Measurements from ENCODE around the gene NRXN3. TPM values are rescaled to one million over a fixed set of nuclear protein-coding genes. Genes with fewer than 3 reads are reported as not detected.

NRXN3 gene
- total and polyA plus RNA-seq, 8 donors: 0.29 to 41.1 (median 9.1) TPM

DNA sequence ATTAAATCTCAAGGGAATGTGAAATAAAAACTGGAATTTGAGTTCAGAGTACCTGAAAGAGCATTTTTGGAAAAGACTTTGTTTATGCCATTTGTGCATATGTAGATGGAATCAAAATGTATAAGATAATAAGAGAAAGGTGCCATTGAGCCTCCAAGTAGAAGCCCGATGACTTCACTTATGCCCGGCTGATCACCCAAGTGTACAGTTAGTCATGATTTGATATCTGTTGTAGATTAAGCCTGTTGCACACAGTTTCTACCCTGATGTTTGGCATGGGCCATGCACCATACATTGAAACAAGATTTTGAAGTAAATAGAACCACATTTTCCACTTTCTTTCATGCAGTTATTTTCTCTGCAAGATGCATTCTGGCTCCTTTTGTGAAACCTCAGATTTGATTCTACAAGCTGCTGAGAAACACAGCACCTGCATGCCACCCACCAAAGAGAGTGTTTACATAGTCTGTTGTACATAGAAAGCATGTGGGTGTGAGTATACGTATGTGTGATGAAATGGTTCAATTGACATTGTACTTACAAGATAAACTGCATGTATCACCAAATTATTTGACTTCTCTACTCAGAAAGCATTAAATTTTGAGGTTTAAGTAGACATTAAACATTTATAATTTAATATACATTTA is 1268.6 kb downstream of the NRXN3 start:
- TF ChIP-seq, protein P1, sequence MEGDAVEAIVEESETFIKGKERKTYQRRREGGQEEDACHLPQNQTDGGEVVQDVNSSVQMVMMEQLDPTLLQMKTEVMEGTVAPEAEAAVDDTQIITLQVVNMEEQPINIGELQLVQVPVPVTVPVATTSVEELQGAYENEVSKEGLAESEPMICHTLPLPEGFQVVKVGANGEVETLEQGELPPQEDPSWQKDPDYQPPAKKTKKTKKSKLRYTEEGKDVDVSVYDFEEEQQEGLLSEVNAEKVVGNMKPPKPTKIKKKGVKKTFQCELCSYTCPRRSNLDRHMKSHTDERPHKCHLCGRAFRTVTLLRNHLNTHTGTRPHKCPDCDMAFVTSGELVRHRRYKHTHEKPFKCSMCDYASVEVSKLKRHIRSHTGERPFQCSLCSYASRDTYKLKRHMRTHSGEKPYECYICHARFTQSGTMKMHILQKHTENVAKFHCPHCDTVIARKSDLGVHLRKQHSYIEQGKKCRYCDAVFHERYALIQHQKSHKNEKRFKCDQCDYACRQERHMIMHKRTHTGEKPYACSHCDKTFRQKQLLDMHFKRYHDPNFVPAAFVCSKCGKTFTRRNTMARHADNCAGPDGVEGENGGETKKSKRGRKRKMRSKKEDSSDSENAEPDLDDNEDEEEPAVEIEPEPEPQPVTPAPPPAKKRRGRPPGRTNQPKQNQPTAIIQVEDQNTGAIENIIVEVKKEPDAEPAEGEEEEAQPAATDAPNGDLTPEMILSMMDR (IDR thresholded peaks at IDR 0.05): no peak
- TF ChIP-seq POLR2A (IDR thresholded peaks at IDR 0.05): no peak
- no peak for TF ChIP-seq POLR2AphosphoS5 (IDR thresholded peaks at IDR 0.05)
- TF ChIP-seq EP300 (IDR thresholded peaks at IDR 0.05): no peak
- Histone ChIP-seq H3K36me3 (no peaks in the 10 kb centered on the region), H3K9me3 (no peaks in the 10 kb centered on the region), H3K4me3 (no peak overlapping the region), H3K27me3 (no peaks in the 10 kb centered on the region), H3K4me1 (peaks cover 0 to 14% (median 5%) of the 10 kb centered on the region in 4 donors), H3K27ac (no peak overlapping the region)
- 49 to 61% (median 54%) methylated on average over 3 of the region's 3 CpGs for WGBS, 5 donors
- DNase-seq: peak in 1 of 2 donors; percentile 23
- intact Hi-C loops (cut with DNase I; ENCODE audit: low total_unique reads): no loop called here

DNA sequence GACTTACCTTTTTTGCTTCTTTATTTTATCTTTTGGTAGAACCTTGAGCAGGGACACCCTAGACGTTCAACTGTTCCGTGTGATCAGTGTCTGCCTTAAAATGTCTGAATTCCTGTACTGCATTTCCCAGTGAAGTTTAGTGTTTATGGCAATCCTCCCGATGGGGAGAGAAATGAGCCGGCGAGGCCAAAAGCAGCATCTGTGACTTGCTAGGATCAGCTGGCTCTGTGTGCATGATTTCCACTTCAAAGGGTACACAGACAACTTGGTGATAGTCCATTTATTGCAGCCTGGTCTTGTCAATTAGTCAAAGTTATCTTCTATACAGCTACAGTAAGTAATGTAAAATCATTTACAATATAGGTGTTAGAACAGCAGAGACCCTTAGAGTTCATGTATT is 1272.6 kb downstream of the NRXN3 start:
- H3K4me3 ChIP-seq: no peak overlapping the region
- 58 to 78% (median 66%) methylated on average over 5 of the region's 5 CpGs for WGBS, 5 donors
- intact Hi-C loops (cut with DNase I; ENCODE audit: low total_unique reads): no loop called here

DNA sequence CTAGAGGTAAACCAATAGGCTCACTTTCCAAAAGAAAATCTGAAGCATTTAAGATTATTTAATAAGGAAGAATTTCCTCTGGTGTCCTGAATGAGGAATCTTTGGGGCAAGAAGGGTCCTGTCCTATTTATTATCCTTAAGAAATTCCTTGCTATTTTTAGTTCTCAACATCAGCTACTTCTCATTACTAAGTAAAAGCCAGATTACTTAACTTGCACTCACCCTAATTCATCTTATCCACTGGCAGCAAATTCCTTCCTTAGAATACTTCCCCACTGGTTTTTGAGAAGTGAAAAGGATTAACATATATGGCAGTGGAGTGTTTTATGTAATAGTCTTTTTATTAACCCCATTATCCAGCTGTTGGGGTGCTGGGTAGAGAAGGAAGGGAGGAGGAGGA is 1273.4 kb downstream of the NRXN3 start:
- peak in 1 of 2 donors; percentile 37 for DNase-seq
- Histone ChIP-seq H3K9me3 (no peaks in the 10 kb centered on the region), H3K4me3 (no peak overlapping the region), H3K36me3 (no peaks in the 10 kb centered on the region), H3K27ac (peak overlapping the region in 2 of 5 donors; percentile 5 to 17), H3K4me1 (peaks cover 0 to 7% (median 2%) of the 10 kb centered on the region in 4 donors), H3K27me3 (no peaks in the 10 kb centered on the region)
- intact Hi-C loops (cut with DNase I; ENCODE audit: low total_unique reads): no loop called here
- TF ChIP-seq, protein P1 (IDR thresholded peaks at IDR 0.05): no peak
- TF ChIP-seq EP300 (IDR thresholded peaks at IDR 0.05): no peak
- TF ChIP-seq POLR2AphosphoS5 (IDR thresholded peaks at IDR 0.05): no peak
- no peak for TF ChIP-seq POLR2A (IDR thresholded peaks at IDR 0.05)

More for the DNA sequence above, 1272.6 kb downstream of the NRXN3 start:
- no peak for TF ChIP-seq POLR2AphosphoS5 (IDR thresholded peaks at IDR 0.05)
- TF ChIP-seq EP300 (IDR thresholded peaks at IDR 0.05): no peak
- TF ChIP-seq POLR2A (IDR thresholded peaks at IDR 0.05): no peak
- TF ChIP-seq, protein P1 (IDR thresholded peaks at IDR 0.05): no peak
- Histone ChIP-seq H3K4me1 (peaks cover 0 to 12% (median 5%) of the 10 kb centered on the region in 4 donors), H3K27me3 (no peaks in the 10 kb centered on the region), H3K36me3 (no peaks in the 10 kb centered on the region), H3K27ac (peak overlapping the region in 1 of 5 donors; percentile 17), H3K9me3 (no peaks in the 10 kb centered on the region)
- DNase-seq: peak in 1 of 2 donors; percentile 20

DNA sequence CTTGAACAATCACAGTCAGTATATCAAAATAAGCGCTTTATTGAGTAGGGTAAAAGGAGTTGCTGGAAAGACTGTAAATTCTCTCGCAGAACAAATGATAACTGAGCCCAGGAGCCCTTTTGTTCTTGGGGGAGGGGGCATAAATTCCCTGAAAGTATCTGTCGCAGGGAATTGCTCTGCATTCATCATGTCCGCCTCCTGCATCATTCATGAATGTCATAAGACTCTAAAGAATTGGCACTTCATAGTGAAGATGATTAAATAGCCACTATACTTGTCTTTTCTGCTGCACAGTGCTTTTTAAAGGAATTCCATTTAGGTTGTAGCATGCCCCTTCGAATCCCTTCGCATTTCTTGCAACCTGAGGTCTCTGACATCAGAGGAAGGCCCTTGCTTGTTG is 1278.8 kb downstream of the NRXN3 start:
- no peaks in the 10 kb centered on the region for H3K27me3 ChIP-seq
- TF ChIP-seq, protein P1 (IDR thresholded peaks at IDR 0.05): no peak
- TF ChIP-seq POLR2A (IDR thresholded peaks at IDR 0.05): no peak
- TF ChIP-seq EP300 (IDR thresholded peaks at IDR 0.05): no peak
- no peak for TF ChIP-seq POLR2AphosphoS5 (IDR thresholded peaks at IDR 0.05)
- H3K9me3 ChIP-seq: no peaks in the 10 kb centered on the region
- intact Hi-C loops (cut with DNase I; ENCODE audit: low total_unique reads): no loop called here
- H3K36me3 ChIP-seq: no peaks in the 10 kb centered on the region
- 78 to 92% (median 87%) methylated on average over 6 of the region's 6 CpGs for WGBS, 5 donors
- DNase-seq: no peak
- no peak overlapping the region for H3K27ac ChIP-seq
- H3K4me3 ChIP-seq: no peak overlapping the region
- peaks cover 0 to 1% (median 0%) of the 10 kb centered on the region in 4 donors for H3K4me1 ChIP-seq

Data from stomach (tissue), 9 donors.